Lung (tissue), 12 donors: ENCODE results near the gene NGF. TPM values are rescaled to one million over a fixed set of nuclear protein-coding genes. Genes with fewer than 3 reads are reported as not detected.

Experiments
- ATAC-seq: fragments of 200-7000 bp; cut with Tn5 transposase; one replicate; pipeline ENCODE4 v1.9.1; 2020; ENCODE audit warnings: moderate number of reproducible peaks; ENCODE audit not compliant: insufficient read depth, low FRiP score
- DNase-seq, 3 donors: peaks; one replicate each; pipeline ENCODE4 v3.0.0-alpha.2; 2013 to 2017
- H3K27ac ChIP-seq, 2 donors: one replicate each; pipeline ENCODE4 v1.5.1; 2013; ENCODE audit warnings: mild to moderate bottlenecking in 2 of 2, moderate library complexity in 2 of 2, control low read depth in 1 of 2, inconsistent platforms in 1 of 2, low read depth in 1 of 2, low read length in 1 of 2
- H3K27me3 ChIP-seq, 3 donors: one replicate each; pipeline ENCODE4 v1.5.1; 2013; ENCODE audit warnings: low read length in 2 of 3; ENCODE audit not compliant: control insufficient read depth in 3 of 3, insufficient read depth in 3 of 3
- H3K36me3 ChIP-seq, 4 donors: one replicate each; pipeline ENCODE4 v1.5.1; 2013; ENCODE audit warnings: low read length in 4 of 4, mild to moderate bottlenecking in 1 of 4, moderate library complexity in 1 of 4; ENCODE audit not compliant: control insufficient read depth in 4 of 4, insufficient read depth in 4 of 4
- H3K4me1 ChIP-seq, 5 donors: one replicate each; pipeline ENCODE4 v1.5.1; 2013; ENCODE audit warnings: low read length in 5 of 5, mild to moderate bottlenecking in 2 of 5, moderate library complexity in 1 of 5; ENCODE audit not compliant: control insufficient read depth in 5 of 5, insufficient read depth in 5 of 5
- H3K4me3 ChIP-seq: one replicate; pipeline ENCODE4 v1.5.1; 2013; ENCODE audit warnings: mild to moderate bottlenecking, control low read depth, moderate library complexity
- H3K9ac ChIP-seq, 2 donors: one replicate each; pipeline ENCODE4 v1.5.1; 2013; ENCODE audit warnings: low read length in 2 of 2, control low read depth in 1 of 2; ENCODE audit not compliant: insufficient read depth in 1 of 2
- H3K9me3 ChIP-seq, 4 donors: one replicate each; pipeline ENCODE4 v1.5.1; 2013; ENCODE audit warnings: low read length in 3 of 4, mild to moderate bottlenecking in 1 of 4, moderate library complexity in 1 of 4; ENCODE audit not compliant: control insufficient read depth in 4 of 4, insufficient read depth in 3 of 4
- CTCF ChIP-seq: IDR thresholded peaks from 2 replicates; pipeline ENCODE4 v1.5.1; 2012; ENCODE audit warnings: mild to moderate bottlenecking; ENCODE audit errors: control extremely low read depth, extremely low read depth
- WGBS, 2 donors: extraction: QIAGEN DNeasy Blood & Tissue Kit; methylation state at CpG; one replicate each; pipeline ENCODE4 v1.1.7; 2013; 5-methylcytosine and 5-hydroxymethylcytosine counted together
- polyA plus RNA-seq, 2 donors: library from polyadenylated mRNA; stranded (reverse); fragments of 200-250 nt; gene quantifications; one replicate each; pipeline ENCODE4 v1.2.1, GENCODE V29; 2013
- total RNA-seq, 2 donors: library from RNA; depleted of rRNA in 1 of 2; stranded (reverse); fragments of >200 nt in 1 of 2; gene quantifications; one replicate each; pipeline ENCODE4 v1.2.1, GENCODE V29; 2014 to 2021
- donor health status: control.
- donor health status: control.
- donor health status: Bipolar disorder and iron deficiency.
- donor health status: healthy.
- donor health status: DM: yes; HTN: yes; CAD: no.

The NGF gene
- total and polyA plus RNA-seq, 4 donors: 0.40 to 1.7 (median 0.50) TPM

- Histone ChIP-seq H3K36me3 (no peaks in the 10 kb centered on the region), H3K4me3 (no peak overlapping the region), H3K27ac (no peak overlapping the region), H3K9ac (no peak overlapping the region), H3K27me3 (no peaks in the 10 kb centered on the region), H3K4me1 (no peaks in the 10 kb centered on the region), H3K9me3 (no peaks in the 10 kb centered on the region)
- ATAC-seq: no peak
- no peak for TF ChIP-seq CTCF
- 95 to 97% methylated on average over 1 of the region's 1 CpG for WGBS, 2 donors
- no peak for DNase-seq
Observed at GRCh38 chr1:115246526-115246925, 91.5 kb downstream of the NGF start.

GRCh38 chr1:115245227-115245626 lies 92.8 kb downstream of the NGF start:
- Histone ChIP-seq H3K9me3 (no peaks in the 10 kb centered on the region), H3K4me1 (no peaks in the 10 kb centered on the region), H3K27me3 (no peaks in the 10 kb centered on the region), H3K36me3 (no peaks in the 10 kb centered on the region), H3K4me3 (no peak overlapping the region), H3K9ac (no peak overlapping the region), H3K27ac (no peak overlapping the region)
- ATAC-seq (no peak), DNase-seq (no peak)
- 96% methylated on average over 1 of the region's 1 CpG for WGBS, 2 donors
- TF ChIP-seq CTCF: no peak

- H3K4me1 ChIP-seq: no peaks in the 10 kb centered on the region
- H3K9me3 ChIP-seq: no peaks in the 10 kb centered on the region
- H3K27me3 ChIP-seq: no peaks in the 10 kb centered on the region
- no peak for TF ChIP-seq CTCF
- ATAC-seq (no peak), DNase-seq (no peak)
- H3K36me3 ChIP-seq: no peaks in the 10 kb centered on the region
- no peak overlapping the region for H3K4me3 ChIP-seq
- H3K9ac ChIP-seq: no peak overlapping the region
- no peak overlapping the region for H3K27ac ChIP-seq
- 95 to 96% methylated on average over 1 of the region's 1 CpG for WGBS, 2 donors
Observed at GRCh38 chr1:115242543-115242942, 95.5 kb downstream of the NGF start.

GRCh38 chr1:115241309-115241708 lies 96.7 kb downstream of the NGF start:
- Histone ChIP-seq H3K27ac (no peak overlapping the region), H3K9ac (no peak overlapping the region), H3K36me3 (no peaks in the 10 kb centered on the region), H3K4me1 (no peaks in the 10 kb centered on the region), H3K9me3 (no peaks in the 10 kb centered on the region), H3K4me3 (no peak overlapping the region), H3K27me3 (no peaks in the 10 kb centered on the region)
- no peak for TF ChIP-seq CTCF
- ATAC-seq: no peak
- 90 to 92% methylated on average over 1 of the region's 1 CpG for WGBS, 2 donors
- DNase-seq: no peak
